ENCODE results near the gene KLF6.

GRCh38 chr10:3747248-3747960 lies 37.6 kb downstream of the KLF6 start:
- TF ChIP-seq POLR2A (IDR thresholded peaks at IDR 0.05; ENCODE audit: low read depth, low read length) (no peak), CTCF (conservative IDR thresholded peaks at IDR 0.05; ENCODE audit: low read depth, low read length) (no peak)
